A673 (cell line): Measurements from ENCODE around the gene ST6GALNAC3.

Experiments
- CTCF ChIP-seq: fragments of 300-800, 200-600 bp; sonication (generic); conservative IDR thresholded peaks from 2 replicates; pipeline ENCODE4 v1.5.1; 2017; ENCODE audit warnings: low read depth, mild to moderate bottlenecking, antibody characterized with exemption, low read length, moderate library complexity, mixed read lengths
- EZH2 ChIP-seq: fragments of 200-600 bp; sonication (generic); IDR thresholded peaks from 2 replicates; pipeline ENCODE4 v1.6.1; 2017; ENCODE audit warnings: borderline replicate concordance, low read depth, mild to moderate bottlenecking, mixed read lengths, antibody characterized with exemption, low read length; ENCODE audit not compliant: poor library complexity, severe bottlenecking

- TF ChIP-seq EZH2: no peak
- no peak for TF ChIP-seq CTCF
Observed at GRCh38 chr1:76443217-76443616, 368.7 kb downstream of the ST6GALNAC3 start.
